Muscle layer of colon (tissue), 2 donors: Measurements from ENCODE around the gene RRAGB.
"Not testable (repeated sequence)": the region's sequence is repeated elsewhere in the genome, so short reads cannot be mapped to it uniquely, and the experiment has no call there.

Experiments used
- H3K27ac ChIP-seq: one replicate; pipeline ENCODE4 v1.7.0; 2013; ENCODE audit warnings: low read depth, mild to moderate bottlenecking, low read length, moderate library complexity
- H3K27me3 ChIP-seq, 2 donors: one replicate each; pipeline ENCODE4 v1.7.0; 2013; ENCODE audit warnings: low read length in 2 of 2, mild to moderate bottlenecking in 2 of 2; ENCODE audit not compliant: insufficient read depth in 2 of 2, control insufficient read depth in 1 of 2
- H3K36me3 ChIP-seq: one replicate; pipeline ENCODE4 v1.7.0; 2013; ENCODE audit warnings: mild to moderate bottlenecking, low read length; ENCODE audit not compliant: insufficient read depth
- H3K4me1 ChIP-seq: one replicate; pipeline ENCODE4 v1.7.0; 2013; ENCODE audit warnings: mild to moderate bottlenecking, low read length; ENCODE audit not compliant: insufficient read depth
- H3K4me3 ChIP-seq, 2 donors: one replicate each; pipeline ENCODE4 v1.7.0; 2013; ENCODE audit warnings: low read length in 2 of 2, low read depth in 1 of 2, mild to moderate bottlenecking in 1 of 2, moderate library complexity in 1 of 2
- H3K9ac ChIP-seq: one replicate; pipeline ENCODE4 v1.7.0; 2013; ENCODE audit warnings: low read length
- H3K9me3 ChIP-seq: one replicate; pipeline ENCODE4 v1.7.0; 2013; ENCODE audit warnings: mild to moderate bottlenecking, low read length
- donor health status: abdominal sarcoma.
- donor health status: Adenocarcinoma of cecum.

RRAGB gene

GRCh38 chrX:55714161-55714560 lies 3.4 kb upstream of the RRAGB start:
- Histone ChIP-seq H3K36me3 (no peaks in the 10 kb centered on the region), H3K4me1 (peaks cover 3% of the 10 kb centered on the region), H3K27me3 (no peaks in the 10 kb centered on the region), H3K4me3 (no peak overlapping the region), H3K9ac (no peak overlapping the region), H3K9me3 (no peaks in the 10 kb centered on the region), H3K27ac (no peak overlapping the region)

- no peak overlapping the region for H3K9ac ChIP-seq
- peaks cover 3% of the 10 kb centered on the region for H3K4me1 ChIP-seq
- no peak overlapping the region for H3K4me3 ChIP-seq
- peaks cover under 1% of the 10 kb centered on the region for H3K36me3 ChIP-seq
- no peak overlapping the region for H3K27ac ChIP-seq
- H3K9me3 ChIP-seq: no peaks in the 10 kb centered on the region
- H3K27me3 ChIP-seq: no peaks in the 10 kb centered on the region
Observed at GRCh38 chrX:55715847-55716246, 1.7 kb upstream of the RRAGB start.

- no peak overlapping the region for H3K27ac ChIP-seq
- peak overlapping the region in 1 of 2 donors; percentile 85 for H3K4me3 ChIP-seq
Observed at GRCh38 chrX:55716937-55717336, 612 bp upstream of the RRAGB start.

DNA sequence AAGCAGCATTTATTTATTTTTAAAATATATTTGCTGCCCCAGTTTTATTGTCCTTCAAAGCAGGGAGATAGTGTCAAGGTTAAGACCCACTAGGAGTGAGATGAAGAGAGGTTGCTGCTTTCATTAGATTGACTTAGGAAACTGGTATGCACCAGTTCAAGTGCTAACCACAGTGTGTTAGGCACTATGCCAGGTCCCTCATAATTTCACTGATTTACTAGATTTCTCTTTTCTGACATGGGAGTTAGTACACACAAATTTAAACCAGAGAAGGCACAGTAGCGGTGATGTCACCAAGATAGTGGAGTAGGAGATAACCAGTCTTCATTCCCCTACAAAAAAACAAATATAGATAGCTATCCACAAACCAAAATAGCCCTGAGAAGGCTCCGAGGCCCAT lies 14.3 kb downstream of the RRAGB start:
- H3K4me1 ChIP-seq: no peaks in the 10 kb centered on the region
- no peaks in the 10 kb centered on the region for H3K27me3 ChIP-seq
- no peak overlapping the region for H3K9ac ChIP-seq
- H3K4me3 ChIP-seq: no peak overlapping the region
- H3K27ac ChIP-seq: no peak overlapping the region
- peaks cover 22% of the 10 kb centered on the region for H3K36me3 ChIP-seq
- H3K9me3 ChIP-seq: no peaks in the 10 kb centered on the region

More at GRCh38 chrX:55716937-55717336, 612 bp upstream of the RRAGB start:
- no peak overlapping the region for H3K9ac ChIP-seq
- H3K4me1 ChIP-seq: peaks cover 3% of the 10 kb centered on the region
- H3K9me3 ChIP-seq: no peaks in the 10 kb centered on the region
- H3K27me3 ChIP-seq: no peaks in the 10 kb centered on the region
- H3K36me3 ChIP-seq: peaks cover 7% of the 10 kb centered on the region

GRCh38 chrX:55738969-55739368 lies 21.4 kb downstream of the RRAGB start:
- Histone ChIP-seq H3K27ac (no peak overlapping the region), H3K9me3 (no peaks in the 10 kb centered on the region), H3K4me3 (no peak overlapping the region), H3K27me3 (no peaks in the 10 kb centered on the region), H3K4me1 (no peaks in the 10 kb centered on the region), H3K9ac (no peak overlapping the region), H3K36me3 (peaks cover 6% of the 10 kb centered on the region)

DNA sequence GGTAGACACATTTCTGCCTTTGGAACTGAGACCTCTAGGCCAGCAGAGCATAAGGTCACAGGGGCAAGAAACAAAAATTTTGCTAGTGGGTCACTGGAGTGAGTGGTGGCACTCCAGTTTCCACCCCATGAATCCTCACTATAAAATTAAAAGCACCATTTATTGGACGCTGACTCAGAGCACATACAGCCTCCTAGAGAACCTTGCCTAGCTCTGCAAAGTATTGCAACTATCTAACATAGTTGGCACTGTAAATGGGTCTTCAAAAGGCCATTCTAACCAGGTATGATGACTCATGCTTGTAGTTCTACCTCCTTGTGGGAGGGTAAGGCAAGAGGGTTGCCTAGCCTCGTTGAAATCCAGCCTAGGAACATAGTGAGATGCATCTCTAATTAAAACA lies 25.1 kb downstream of the RRAGB start:
- H3K4me3 ChIP-seq: no peak overlapping the region
- no peaks in the 10 kb centered on the region for H3K4me1 ChIP-seq
- no peak overlapping the region for H3K9ac ChIP-seq
- no peaks in the 10 kb centered on the region for H3K27me3 ChIP-seq
- no peaks in the 10 kb centered on the region for H3K9me3 ChIP-seq
- H3K36me3 ChIP-seq: peaks cover 6% of the 10 kb centered on the region
- H3K27ac ChIP-seq: no peak overlapping the region

DNA sequence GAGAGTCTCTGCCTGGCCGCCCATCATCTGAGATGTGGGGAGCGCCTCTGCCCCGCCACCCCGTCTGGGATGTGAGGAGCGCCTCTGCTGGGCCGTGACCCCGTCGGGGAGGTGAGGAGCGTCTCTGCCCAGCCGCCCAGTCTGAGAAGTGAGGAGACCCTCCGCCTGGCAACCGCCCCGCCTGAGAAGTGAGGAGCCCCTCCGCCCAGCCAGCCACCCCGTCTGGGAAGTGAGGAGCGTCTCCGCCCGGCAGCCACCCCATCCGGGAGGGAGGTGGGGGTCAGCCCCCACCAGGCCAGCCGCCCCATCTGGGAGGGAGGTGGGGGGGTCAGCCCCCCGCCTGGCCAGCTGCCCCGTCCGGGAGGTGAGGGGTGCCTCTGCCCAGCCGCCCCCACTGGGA lies 30.9 kb downstream of the RRAGB start:
- H3K4me3 ChIP-seq, H3K9me3 ChIP-seq, H3K27ac ChIP-seq, H3K9ac ChIP-seq, H3K27me3 ChIP-seq, H3K4me1 ChIP-seq, H3K36me3 ChIP-seq: not testable (repeated sequence)

GRCh38 chrX:55750256-55750655 lies 32.7 kb downstream of the RRAGB start:
- H3K27ac ChIP-seq: no peak overlapping the region
- H3K4me1 ChIP-seq: no peaks in the 10 kb centered on the region
- H3K27me3 ChIP-seq: no peaks in the 10 kb centered on the region
- H3K36me3 ChIP-seq: no peaks in the 10 kb centered on the region
- H3K9ac ChIP-seq: no peak overlapping the region
- H3K4me3 ChIP-seq: no peak overlapping the region
- H3K9me3 ChIP-seq: no peaks in the 10 kb centered on the region

- H3K36me3 ChIP-seq: no peaks in the 10 kb centered on the region
- H3K27ac ChIP-seq: no peak overlapping the region
- H3K27me3 ChIP-seq: no peaks in the 10 kb centered on the region
- no peak overlapping the region for H3K9ac ChIP-seq
- no peaks in the 10 kb centered on the region for H3K4me1 ChIP-seq
- no peak overlapping the region for H3K4me3 ChIP-seq
- no peaks in the 10 kb centered on the region for H3K9me3 ChIP-seq
Observed at GRCh38 chrX:55754861-55755294, 37.3 kb downstream of the RRAGB start.

- Histone ChIP-seq H3K9me3 (no peaks in the 10 kb centered on the region), H3K4me1 (no peaks in the 10 kb centered on the region), H3K27me3 (no peaks in the 10 kb centered on the region), H3K27ac (no peak overlapping the region), H3K36me3 (no peaks in the 10 kb centered on the region), H3K9ac (no peak overlapping the region), H3K4me3 (no peak overlapping the region)
Observed at GRCh38 chrX:55758033-55758432, 40.5 kb downstream of the RRAGB start.

GRCh38 chrX:55759478-55759877 lies 41.9 kb downstream of the RRAGB start:
- Histone ChIP-seq H3K36me3 (no peaks in the 10 kb centered on the region), H3K27me3 (no peaks in the 10 kb centered on the region), H3K4me1 (no peaks in the 10 kb centered on the region), H3K9ac (no peak overlapping the region), H3K9me3 (no peaks in the 10 kb centered on the region), H3K4me3 (no peak overlapping the region), H3K27ac (no peak overlapping the region)

DNA sequence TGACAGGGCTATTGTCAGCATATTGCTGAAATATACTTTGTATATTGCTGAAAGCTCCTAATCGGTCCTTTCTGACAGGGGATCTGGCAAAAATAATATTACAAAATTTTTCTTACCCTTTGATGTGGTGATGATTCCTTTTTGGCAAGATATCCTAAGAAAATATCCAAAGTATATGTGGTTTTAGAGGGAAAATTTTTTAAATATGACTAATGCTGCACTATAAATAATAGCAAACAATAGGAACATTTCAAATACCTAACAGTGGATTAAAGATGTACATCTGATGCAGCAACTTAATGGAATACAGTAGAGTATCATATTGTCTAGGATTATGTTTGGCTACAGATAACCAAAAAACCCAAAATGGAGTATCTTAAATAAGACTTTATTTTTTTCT lies 49.6 kb downstream of the RRAGB start:
- no peak overlapping the region for H3K4me3 ChIP-seq
- no peaks in the 10 kb centered on the region for H3K36me3 ChIP-seq
- H3K9me3 ChIP-seq: no peaks in the 10 kb centered on the region
- no peak overlapping the region for H3K27ac ChIP-seq
- H3K4me1 ChIP-seq: no peaks in the 10 kb centered on the region
- no peaks in the 10 kb centered on the region for H3K27me3 ChIP-seq
- no peak overlapping the region for H3K9ac ChIP-seq
